Smooth muscle cell (in vitro differentiated cells): ENCODE data around the gene INSYN2B. TPM values are rescaled to one million over a fixed set of nuclear protein-coding genes. Genes with fewer than 3 reads are reported as not detected.

Source experiments
- DNase-seq: peaks from one replicate; lab custom pipeline; 2025; ENCODE audit not compliant: unreplicated experiment; lab: John Stamatoyannopoulos, UW
- H2AFZ ChIP-seq: fragments of 200-600 bp; sonication (generic); 2 replicates; pipeline ENCODE4 v1.6.0; 2016; ENCODE audit warnings: antibody characterized with exemption, low read depth, mild to moderate bottlenecking
- H3F3A ChIP-seq: fragments of 200-600 bp; sonication (generic); 2 replicates; pipeline ENCODE4 v1.6.0; 2017; ENCODE audit warnings: antibody characterized with exemption, low read depth
- H3K27ac ChIP-seq: fragments of 200-600 bp; sonication (generic); 2 replicates; pipeline ENCODE4 v1.5.1; 2016; ENCODE audit warnings: low read depth, mild to moderate bottlenecking
- H3K27me3 ChIP-seq: fragments of 200-600 bp; sonication (generic); 2 replicates; pipeline ENCODE4 v1.6.1; 2016; ENCODE audit warnings: low read depth, mild to moderate bottlenecking
- H3K36me3 ChIP-seq: fragments of 200-600 bp; sonication (generic); 2 replicates; pipeline ENCODE4 v1.5.1; 2016; ENCODE audit warnings: low read depth
- H3K4me1 ChIP-seq: fragments of 200-600 bp; sonication (generic); 2 replicates; pipeline ENCODE4 v1.5.1; 2016; ENCODE audit warnings: low read depth
- H3K4me2 ChIP-seq: fragments of 200-600 bp; sonication (generic); 2 replicates; pipeline ENCODE4 v1.6.0; 2016; ENCODE audit warnings: mild to moderate bottlenecking
- H3K4me3 ChIP-seq: fragments of 200-600 bp; sonication (generic); 2 replicates; pipeline ENCODE4 v1.5.1; 2016; ENCODE audit warnings: mild to moderate bottlenecking
- H3K79me2 ChIP-seq: fragments of 200-600 bp; sonication (generic); 2 replicates; pipeline ENCODE4 v1.6.0; 2016; ENCODE audit warnings: low read depth, mild to moderate bottlenecking
- H3K9ac ChIP-seq: fragments of 200-600 bp; sonication (generic); 2 replicates; pipeline ENCODE4 v1.6.0; 2016; ENCODE audit warnings: low read depth
- H3K9me3 ChIP-seq: fragments of 200-600 bp; sonication (generic); replicated peaks from 2 replicates; pipeline ENCODE4 v1.5.1; 2016; ENCODE audit warnings: low read depth
- H4K20me1 ChIP-seq: fragments of 200-600 bp; sonication (generic); 2 replicates; pipeline ENCODE4 v1.6.0; 2016; ENCODE audit warnings: low read depth
- CTCF ChIP-seq: fragments of 200-600 bp; sonication (generic); IDR thresholded peaks from 2 replicates; pipeline ENCODE4 v1.5.1; 2017; ENCODE audit warnings: borderline replicate concordance, mild to moderate bottlenecking, antibody characterized with exemption; ENCODE audit not compliant: insufficient read depth, poor library complexity, severe bottlenecking
- WGBS: methylation state at CpG from one replicate; pipeline ENCODE4 v1.1.7; 2016; ENCODE audit warnings: low lambda C conversion rate; 5-methylcytosine and 5-hydroxymethylcytosine counted together
- polyA plus RNA-seq: library from polyadenylated mRNA; unstranded; fragments of >200 nt; fragmentation: Nextera tagmentation; extraction: Ambion mirVana; gene quantifications from 2 replicates; pipeline ENCODE4 v1.2.1, GENCODE V29; 2016
- total RNA-seq: library from RNA; depleted of rRNA; stranded (reverse); fragments of >200 nt; gene quantifications from 2 replicates; pipeline ENCODE4 v1.2.3, GENCODE V29; 2014

Gene INSYN2B
- total and polyA plus RNA-seq, 2 experiments from 2014 or later, result 2.7 to 13.8 TPM

GRCh38 chr5:169909945-169910344 lies 70.3 kb downstream of the INSYN2B start:
- WGBS, result 68% methylated on average over 3 of the region's 3 CpGs
- H3F3A ChIP-seq, result no peaks in the 10 kb centered on the region
- no peaks in the 10 kb centered on the region for H3K79me2 ChIP-seq
- no peak for TF ChIP-seq CTCF
- H3K9me3 ChIP-seq, result no peaks in the 10 kb centered on the region
- no peak overlapping the region for H3K9ac ChIP-seq
- H3K27me3 ChIP-seq, result no peaks in the 10 kb centered on the region
- H3K27ac ChIP-seq, result no peak overlapping the region
- peaks cover 3% of the 10 kb centered on the region for H4K20me1 ChIP-seq
- H3K4me2 ChIP-seq, result no peak overlapping the region
- H3K4me1 ChIP-seq, result no peaks in the 10 kb centered on the region
- no peaks in the 10 kb centered on the region for H3K36me3 ChIP-seq
- H2AFZ ChIP-seq, result no peak overlapping the region
- no peak overlapping the region for H3K4me3 ChIP-seq
- no peak for DNase-seq

- no peak for DNase-seq
- no peaks in the 10 kb centered on the region for H3F3A ChIP-seq
- H3K36me3 ChIP-seq, result no peaks in the 10 kb centered on the region
- no peaks in the 10 kb centered on the region for H3K79me2 ChIP-seq
- H3K4me3 ChIP-seq, result no peak overlapping the region
- TF ChIP-seq CTCF, result no peak
- no peak overlapping the region for H2AFZ ChIP-seq
- H3K27ac ChIP-seq, result no peak overlapping the region
- 84% methylated on average over 1 of the region's 1 CpG for WGBS
- H3K9me3 ChIP-seq, result no peaks in the 10 kb centered on the region
- no peaks in the 10 kb centered on the region for H3K27me3 ChIP-seq
- no peak overlapping the region for H3K4me2 ChIP-seq
- H4K20me1 ChIP-seq, result no peaks in the 10 kb centered on the region
- no peak overlapping the region for H3K9ac ChIP-seq
- peaks cover 10% of the 10 kb centered on the region for H3K4me1 ChIP-seq
These were observed 71.4 kb downstream of the INSYN2B start for GRCh38 chr5:169908864-169909263.

- H3K9me3 ChIP-seq, result no peaks in the 10 kb centered on the region
- H3K36me3 ChIP-seq, result no peaks in the 10 kb centered on the region
- H3K79me2 ChIP-seq, result no peaks in the 10 kb centered on the region
- peaks cover 10% of the 10 kb centered on the region for H3K4me1 ChIP-seq
- no peak overlapping the region for H3K9ac ChIP-seq
- no peak overlapping the region for H3K4me2 ChIP-seq
- no peak overlapping the region for H3K4me3 ChIP-seq
- H3F3A ChIP-seq, result no peaks in the 10 kb centered on the region
- no peaks in the 10 kb centered on the region for H3K27me3 ChIP-seq
- no peak overlapping the region for H3K27ac ChIP-seq
- no peak for TF ChIP-seq CTCF
- H2AFZ ChIP-seq, result no peak overlapping the region
- no peaks in the 10 kb centered on the region for H4K20me1 ChIP-seq
- no peak for DNase-seq
- 77% methylated on average over 8 of the region's 8 CpGs for WGBS
These were observed 73.3 kb downstream of the INSYN2B start for GRCh38 chr5:169906745-169907649.
